C4-2B (cell line): ENCODE measurements around the gene TCF4.

ENCODE experiments used
- CTCF ChIP-seq: fragments of 450-650 bp; conservative IDR thresholded peaks from 2 replicates; pipeline ENCODE4 v1.5.1; 2017; ENCODE audit warnings: mild to moderate bottlenecking
- ZFX ChIP-seq: fragments of 450-650 bp; IDR thresholded peaks from 2 replicates; pipeline ENCODE4 v1.6.1; 2017

- TF ChIP-seq CTCF (no peak), ZFX (no peak)
Observed at GRCh38 chr18:55592106-55592505, 4.1 kb upstream of the TCF4 start.
